HG03571 (cell line): ENCODE data around the gene UBALD1.

Source experiments
- ATAC-seq: cut with Tn5 transposase; IDR thresholded peaks from one replicate; pipeline ENCODE4 v1.9.1; 2021; ENCODE audit not compliant: unreplicated experiment

UBALD1 gene

GRCh38 chr16:4561596-4561995 is 53.1 kb downstream of the UBALD1 start:
- no peak for ATAC-seq
